ENCODE measurements around the gene C3. TPM values are rescaled to one million over a fixed set of nuclear protein-coding genes. Genes with fewer than 3 reads are reported as not detected.

The C3 gene
- polyA plus RNA-seq, 2 of the 4 experiments (the other 2 are of a cell fraction), result 45.4 to 70.9 TPM

DNA sequence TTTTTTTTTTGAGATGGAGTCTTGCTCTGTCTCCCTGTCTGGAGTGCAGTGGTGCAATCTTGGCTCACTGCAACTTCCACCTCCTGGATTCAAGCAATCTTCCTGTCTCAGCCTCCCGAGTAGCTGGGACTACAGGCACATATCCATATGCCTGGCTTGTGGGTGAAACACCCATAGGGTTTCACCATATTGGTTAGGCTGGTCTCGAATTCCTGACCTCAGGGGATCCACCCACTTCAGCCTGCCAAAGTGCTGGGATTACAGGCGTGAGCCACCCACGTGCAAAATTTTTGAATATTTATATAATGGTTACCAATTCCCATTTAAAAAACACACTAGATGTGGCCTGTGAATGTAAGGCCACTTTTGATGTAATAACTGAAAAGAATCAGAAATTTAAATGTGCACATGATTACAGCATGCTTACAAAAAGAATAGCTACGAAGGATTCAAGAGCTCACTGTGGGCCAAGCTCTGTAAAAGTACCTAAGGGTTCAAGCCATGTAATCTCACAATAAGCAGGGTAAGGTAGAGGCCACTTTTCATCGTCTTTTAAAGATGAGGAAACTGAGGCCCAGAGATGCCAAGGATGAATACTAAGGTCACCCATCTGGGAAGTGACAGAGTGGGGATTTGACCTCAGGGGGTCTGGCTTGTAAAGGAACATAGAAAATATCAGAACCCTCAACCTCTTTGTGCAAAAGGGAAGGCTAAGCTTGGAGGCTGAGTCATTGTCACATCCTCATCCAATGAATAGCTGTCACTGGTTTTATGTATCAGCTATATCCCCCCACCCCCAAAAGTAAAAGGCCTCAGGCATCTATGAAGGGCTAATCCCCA lies 68.3 kb downstream of the C3 start:
- DNase-seq (ENCODE audit: low read depth in 1 of 2, low spot score in 1 of 2) (no peak), FAIRE-seq (no peak), ATAC-seq (no peak)
- ChIA-PET POLR2A (no interaction called here), CTCF (interaction anchor here (0.6 to 1.9 kb wide), 7 partner anchors 17 to 211 kb away, joined by 3 to 9 read pairs (median 4); no protein-coding TSS in a partner anchor)
- TF ChIP-seq, protein P1, sequence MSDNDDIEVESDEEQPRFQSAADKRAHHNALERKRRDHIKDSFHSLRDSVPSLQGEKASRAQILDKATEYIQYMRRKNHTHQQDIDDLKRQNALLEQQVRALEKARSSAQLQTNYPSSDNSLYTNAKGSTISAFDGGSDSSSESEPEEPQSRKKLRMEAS (IDR thresholded peaks at IDR 0.05), result no peak
- TF ChIP-seq CBX2 (IDR thresholded peaks at IDR 0.05; ENCODE audit: borderline replicate concordance, low read depth) (no peak), POLR2AphosphoS2 (conservative IDR thresholded peaks at IDR 0.05; ENCODE audit: low read length) (no peak), JUNB (IDR thresholded peaks at IDR 0.05) (no peak), SREBF2 (IDR thresholded peaks at IDR 0.05) (no peak), EHMT2 (IDR thresholded peaks at IDR 0.05; ENCODE audit: low read depth) (no peak), ZSCAN20 (CRISPR knock-in tag; IDR thresholded peaks at IDR 0.05) (no peak), CEBPB (IDR thresholded peaks at IDR 0.05) (no peak), ZNF302 (CRISPR knock-in tag; IDR thresholded peaks at IDR 0.05) (no peak), ZFP36 (IDR thresholded peaks at IDR 0.05; ENCODE audit: borderline replicate concordance, partially characterized antibody) (no peak), BHLHE40 (IDR thresholded peaks at IDR 0.05; ENCODE audit: low read depth, low read length) (no peak), PHF8 (IDR thresholded peaks at IDR 0.05; ENCODE audit: borderline replicate concordance, low read depth) (no peak), NR3C1 (IDR thresholded peaks at IDR 0.05) (no peak), RAD21 (conservative IDR thresholded peaks at IDR 0.05 in 1 of 2, IDR thresholded peaks at IDR 0.05 in 1 of 2) (no peak), TP53 (CRISPR knock-in tag; IDR thresholded peaks at IDR 0.05) (no peak), HEYL (CRISPR knock-in tag; IDR thresholded peaks at IDR 0.05) (no peak)
- TF ChIP-seq, protein P2, sequence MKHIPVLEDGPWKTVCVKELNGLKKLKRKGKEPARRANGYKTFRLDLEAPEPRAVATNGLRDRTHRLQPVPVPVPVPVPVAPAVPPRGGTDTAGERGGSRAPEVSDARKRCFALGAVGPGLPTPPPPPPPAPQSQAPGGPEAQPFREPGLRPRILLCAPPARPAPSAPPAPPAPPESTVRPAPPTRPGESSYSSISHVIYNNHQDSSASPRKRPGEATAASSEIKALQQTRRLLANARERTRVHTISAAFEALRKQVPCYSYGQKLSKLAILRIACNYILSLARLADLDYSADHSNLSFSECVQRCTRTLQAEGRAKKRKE (CRISPR knock-in tag; IDR thresholded peaks at IDR 0.05; ENCODE audit: low read depth), result no peak
- whole genome bisulfite sequencing (ENCODE audit: missing lambda C conversion rate), result 53% methylated on average over 6 of the region's 6 CpGs
- H3K4me2 ChIP-seq, result no peak overlapping the region
- peaks cover 3% of the 10 kb centered on the region; the same call in 1 of the 3 replicates for H3K9me3 ChIP-seq
- no peaks in the 10 kb centered on the region for H3K4me1 ChIP-seq
- H3K27ac ChIP-seq, result no peak overlapping the region
- H3K4me3 ChIP-seq, result no peak overlapping the region

DNA sequence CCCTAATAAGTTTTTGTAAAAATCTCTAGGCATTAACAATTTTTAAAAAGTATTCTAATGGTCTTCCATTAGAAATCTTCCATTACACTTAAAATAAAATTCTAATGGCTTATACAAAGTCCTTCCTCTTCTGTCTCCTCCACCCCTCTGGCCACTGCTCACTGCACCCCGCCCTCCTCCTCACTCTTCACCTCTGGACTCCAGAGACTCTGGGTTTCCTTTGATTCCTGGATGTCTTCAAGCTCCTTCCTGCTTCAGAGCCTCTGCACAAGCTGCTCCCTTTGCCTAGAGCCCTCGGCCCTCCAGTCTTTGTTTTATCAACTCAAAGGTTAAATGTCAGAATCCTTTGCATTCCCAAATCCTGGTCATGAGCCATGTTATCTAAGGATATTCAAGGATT lies 71.3 kb downstream of the C3 start:
- CTCF ChIA-PET, result interaction anchor here (0.6 to 0.7 kb wide), 2 partner anchors 16 to 214 kb away, joined by 3 read pairs; no protein-coding TSS in a partner anchor
- POLR2A ChIA-PET, result no interaction called here
- H3K4me3 ChIP-seq, result no peak overlapping the region
- H3K9me3 ChIP-seq, result peaks cover 3% of the 10 kb centered on the region; the same call in 1 of the 3 replicates
- H3K27ac ChIP-seq, result no peak overlapping the region
- no peak for DNase-seq (ENCODE audit: low read depth in 1 of 2, low spot score in 1 of 2)
- WGBS (ENCODE audit: missing lambda C conversion rate), result 13% methylated on average over 2 of the region's 2 CpGs
- ATAC-seq, result no peak
- H3K4me1 ChIP-seq, result no peaks in the 10 kb centered on the region
- no peak for FAIRE-seq
- H3K4me2 ChIP-seq, result no peak overlapping the region
- TF ChIP-seq NR3C1 (IDR thresholded peaks at IDR 0.05), result no peak
- TF ChIP-seq, protein P3, sequence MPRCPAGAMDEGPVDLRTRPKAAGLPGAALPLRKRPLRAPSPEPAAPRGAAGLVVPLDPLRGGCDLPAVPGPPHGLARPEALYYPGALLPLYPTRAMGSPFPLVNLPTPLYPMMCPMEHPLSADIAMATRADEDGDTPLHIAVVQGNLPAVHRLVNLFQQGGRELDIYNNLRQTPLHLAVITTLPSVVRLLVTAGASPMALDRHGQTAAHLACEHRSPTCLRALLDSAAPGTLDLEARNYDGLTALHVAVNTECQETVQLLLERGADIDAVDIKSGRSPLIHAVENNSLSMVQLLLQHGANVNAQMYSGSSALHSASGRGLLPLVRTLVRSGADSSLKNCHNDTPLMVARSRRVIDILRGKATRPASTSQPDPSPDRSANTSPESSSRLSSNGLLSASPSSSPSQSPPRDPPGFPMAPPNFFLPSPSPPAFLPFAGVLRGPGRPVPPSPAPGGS (IDR thresholded peaks at IDR 0.05), result no peak
- no peak for TF ChIP-seq RCOR1 (IDR thresholded peaks at IDR 0.05; ENCODE audit: low read depth, low read length)
- no peak for TF ChIP-seq POLR2AphosphoS2 (conservative IDR thresholded peaks at IDR 0.05; ENCODE audit: low read length)
- no peak for TF ChIP-seq POLR2A (IDR thresholded peaks at IDR 0.05; ENCODE audit: low read length)
- TF ChIP-seq JUN (IDR thresholded peaks at IDR 0.05), result no peak
- TF ChIP-seq RARB (CRISPR knock-in tag; IDR thresholded peaks at IDR 0.05), result no peak
- TF ChIP-seq ZC3H11A (IDR thresholded peaks at IDR 0.05), result no peak
- TF ChIP-seq, protein P4, sequence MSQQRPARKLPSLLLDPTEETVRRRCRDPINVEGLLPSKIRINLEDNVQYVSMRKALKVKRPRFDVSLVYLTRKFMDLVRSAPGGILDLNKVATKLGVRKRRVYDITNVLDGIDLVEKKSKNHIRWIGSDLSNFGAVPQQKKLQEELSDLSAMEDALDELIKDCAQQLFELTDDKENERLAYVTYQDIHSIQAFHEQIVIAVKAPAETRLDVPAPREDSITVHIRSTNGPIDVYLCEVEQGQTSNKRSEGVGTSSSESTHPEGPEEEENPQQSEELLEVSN (IDR thresholded peaks at IDR 0.05; ENCODE audit: borderline replicate concordance, low read depth), result no peak
- TF ChIP-seq, protein P1 (IDR thresholded peaks at IDR 0.05), result no peak
- TF ChIP-seq JUNB (IDR thresholded peaks at IDR 0.05), result no peak
- TF ChIP-seq, protein P5, sequence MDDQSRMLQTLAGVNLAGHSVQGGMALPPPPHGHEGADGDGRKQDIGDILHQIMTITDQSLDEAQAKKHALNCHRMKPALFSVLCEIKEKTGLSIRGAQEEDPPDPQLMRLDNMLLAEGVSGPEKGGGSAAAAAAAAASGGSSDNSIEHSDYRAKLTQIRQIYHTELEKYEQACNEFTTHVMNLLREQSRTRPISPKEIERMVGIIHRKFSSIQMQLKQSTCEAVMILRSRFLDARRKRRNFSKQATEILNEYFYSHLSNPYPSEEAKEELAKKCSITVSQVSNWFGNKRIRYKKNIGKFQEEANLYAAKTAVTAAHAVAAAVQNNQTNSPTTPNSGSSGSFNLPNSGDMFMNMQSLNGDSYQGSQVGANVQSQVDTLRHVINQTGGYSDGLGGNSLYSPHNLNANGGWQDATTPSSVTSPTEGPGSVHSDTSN (IDR thresholded peaks at IDR 0.05), result no peak
- TF ChIP-seq HOXB13 (CRISPR knock-in tag; IDR thresholded peaks at IDR 0.05; ENCODE audit: low read depth), result no peak
- no peak for TF ChIP-seq SREBF2 (IDR thresholded peaks at IDR 0.05)
- TF ChIP-seq, protein P6, sequence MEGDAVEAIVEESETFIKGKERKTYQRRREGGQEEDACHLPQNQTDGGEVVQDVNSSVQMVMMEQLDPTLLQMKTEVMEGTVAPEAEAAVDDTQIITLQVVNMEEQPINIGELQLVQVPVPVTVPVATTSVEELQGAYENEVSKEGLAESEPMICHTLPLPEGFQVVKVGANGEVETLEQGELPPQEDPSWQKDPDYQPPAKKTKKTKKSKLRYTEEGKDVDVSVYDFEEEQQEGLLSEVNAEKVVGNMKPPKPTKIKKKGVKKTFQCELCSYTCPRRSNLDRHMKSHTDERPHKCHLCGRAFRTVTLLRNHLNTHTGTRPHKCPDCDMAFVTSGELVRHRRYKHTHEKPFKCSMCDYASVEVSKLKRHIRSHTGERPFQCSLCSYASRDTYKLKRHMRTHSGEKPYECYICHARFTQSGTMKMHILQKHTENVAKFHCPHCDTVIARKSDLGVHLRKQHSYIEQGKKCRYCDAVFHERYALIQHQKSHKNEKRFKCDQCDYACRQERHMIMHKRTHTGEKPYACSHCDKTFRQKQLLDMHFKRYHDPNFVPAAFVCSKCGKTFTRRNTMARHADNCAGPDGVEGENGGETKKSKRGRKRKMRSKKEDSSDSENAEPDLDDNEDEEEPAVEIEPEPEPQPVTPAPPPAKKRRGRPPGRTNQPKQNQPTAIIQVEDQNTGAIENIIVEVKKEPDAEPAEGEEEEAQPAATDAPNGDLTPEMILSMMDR (IDR thresholded peaks at IDR 0.05), result no peak
- TF ChIP-seq, protein P7, sequence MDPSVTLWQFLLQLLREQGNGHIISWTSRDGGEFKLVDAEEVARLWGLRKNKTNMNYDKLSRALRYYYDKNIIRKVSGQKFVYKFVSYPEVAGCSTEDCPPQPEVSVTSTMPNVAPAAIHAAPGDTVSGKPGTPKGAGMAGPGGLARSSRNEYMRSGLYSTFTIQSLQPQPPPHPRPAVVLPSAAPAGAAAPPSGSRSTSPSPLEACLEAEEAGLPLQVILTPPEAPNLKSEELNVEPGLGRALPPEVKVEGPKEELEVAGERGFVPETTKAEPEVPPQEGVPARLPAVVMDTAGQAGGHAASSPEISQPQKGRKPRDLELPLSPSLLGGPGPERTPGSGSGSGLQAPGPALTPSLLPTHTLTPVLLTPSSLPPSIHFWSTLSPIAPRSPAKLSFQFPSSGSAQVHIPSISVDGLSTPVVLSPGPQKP (IDR thresholded peaks at IDR 0.05; ENCODE audit: low read depth, low read length), result no peak
- no peak for TF ChIP-seq MYC (IDR thresholded peaks at IDR 0.05; ENCODE audit: borderline replicate concordance, low read length)
- no peak for TF ChIP-seq FOXS1 (CRISPR knock-in tag; IDR thresholded peaks at IDR 0.05)
